GM12873 (cell line): ENCODE measurements around the gene FGF13.

Source experiments
- TF ChIP-seq, protein P1 (sequence below): IDR thresholded peaks from 2 replicates; pipeline ENCODE4 v1.5.1; 2012; ENCODE audit warnings: low read depth, mild to moderate bottlenecking, moderate library complexity, low read length, control low read depth; ENCODE audit not compliant: insufficient read depth; ENCODE audit errors: missing control alignments

Gene FGF13

DNA sequence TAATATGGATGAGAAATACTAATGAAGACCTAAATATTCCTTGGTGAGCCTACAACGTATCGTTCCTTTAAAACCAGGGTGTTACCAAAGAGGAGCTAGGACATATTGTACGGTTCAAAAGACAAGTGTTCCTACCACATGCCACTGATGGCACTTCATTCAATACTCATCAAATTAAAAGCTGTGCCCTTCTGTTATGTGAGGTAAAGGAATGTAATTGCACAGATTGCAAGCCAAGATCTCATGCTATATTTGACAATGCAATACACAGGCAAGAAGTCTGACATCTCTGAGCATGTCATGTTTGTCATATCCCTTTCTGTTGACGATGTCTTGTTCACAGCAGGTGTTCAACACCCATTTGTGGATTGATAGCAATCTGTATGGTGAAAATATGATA, 6.9 kb downstream of the FGF13 start:
- TF ChIP-seq, protein P1, sequence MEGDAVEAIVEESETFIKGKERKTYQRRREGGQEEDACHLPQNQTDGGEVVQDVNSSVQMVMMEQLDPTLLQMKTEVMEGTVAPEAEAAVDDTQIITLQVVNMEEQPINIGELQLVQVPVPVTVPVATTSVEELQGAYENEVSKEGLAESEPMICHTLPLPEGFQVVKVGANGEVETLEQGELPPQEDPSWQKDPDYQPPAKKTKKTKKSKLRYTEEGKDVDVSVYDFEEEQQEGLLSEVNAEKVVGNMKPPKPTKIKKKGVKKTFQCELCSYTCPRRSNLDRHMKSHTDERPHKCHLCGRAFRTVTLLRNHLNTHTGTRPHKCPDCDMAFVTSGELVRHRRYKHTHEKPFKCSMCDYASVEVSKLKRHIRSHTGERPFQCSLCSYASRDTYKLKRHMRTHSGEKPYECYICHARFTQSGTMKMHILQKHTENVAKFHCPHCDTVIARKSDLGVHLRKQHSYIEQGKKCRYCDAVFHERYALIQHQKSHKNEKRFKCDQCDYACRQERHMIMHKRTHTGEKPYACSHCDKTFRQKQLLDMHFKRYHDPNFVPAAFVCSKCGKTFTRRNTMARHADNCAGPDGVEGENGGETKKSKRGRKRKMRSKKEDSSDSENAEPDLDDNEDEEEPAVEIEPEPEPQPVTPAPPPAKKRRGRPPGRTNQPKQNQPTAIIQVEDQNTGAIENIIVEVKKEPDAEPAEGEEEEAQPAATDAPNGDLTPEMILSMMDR = no peak

DNA sequence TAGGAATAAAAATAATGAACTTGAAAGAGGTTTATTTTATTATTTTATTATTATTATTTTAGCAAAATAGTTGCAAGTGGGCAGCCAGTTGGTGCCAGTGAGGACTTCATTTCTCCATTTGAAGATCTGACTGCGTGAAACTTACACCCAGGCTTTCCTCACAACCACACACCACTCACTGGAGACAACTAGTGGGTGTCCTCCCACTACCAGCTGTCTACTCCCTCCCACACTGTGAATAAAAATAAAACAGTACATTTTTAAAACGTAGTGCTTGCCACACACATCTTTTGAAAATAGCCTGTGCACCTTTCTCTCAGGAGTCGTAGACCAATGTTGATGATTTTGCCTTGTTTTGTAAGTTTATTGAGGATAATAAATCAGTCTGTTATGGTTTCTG, 7.4 kb downstream of the FGF13 start:
- TF ChIP-seq, protein P1 = no peak

- TF ChIP-seq, protein P1 = no peak
Measured at GRCh38 chrX:138692591-138692990, 18.9 kb downstream of the FGF13 start.

DNA sequence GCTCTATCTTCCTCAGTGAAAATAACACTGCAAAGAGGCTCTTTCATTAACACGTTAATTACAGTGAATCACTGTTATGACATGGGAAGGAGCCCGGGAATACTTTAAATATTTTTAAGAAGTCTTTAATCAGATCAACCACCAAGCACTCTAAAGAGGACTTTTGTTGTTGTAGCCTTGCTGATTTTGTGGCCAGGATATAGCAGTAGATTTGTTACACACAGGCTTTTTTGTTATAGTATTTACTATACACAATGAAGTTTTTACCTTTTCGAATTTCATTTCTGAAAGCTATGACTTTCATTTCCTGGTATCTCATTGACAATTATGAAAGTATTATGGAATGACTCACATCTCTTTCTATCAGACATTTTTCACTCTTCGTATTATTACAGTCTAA, 20.3 kb downstream of the FGF13 start:
- TF ChIP-seq, protein P1 = no peak

- TF ChIP-seq, protein P1 = no peak
Measured at GRCh38 chrX:138690591-138690990, 20.9 kb downstream of the FGF13 start.

DNA sequence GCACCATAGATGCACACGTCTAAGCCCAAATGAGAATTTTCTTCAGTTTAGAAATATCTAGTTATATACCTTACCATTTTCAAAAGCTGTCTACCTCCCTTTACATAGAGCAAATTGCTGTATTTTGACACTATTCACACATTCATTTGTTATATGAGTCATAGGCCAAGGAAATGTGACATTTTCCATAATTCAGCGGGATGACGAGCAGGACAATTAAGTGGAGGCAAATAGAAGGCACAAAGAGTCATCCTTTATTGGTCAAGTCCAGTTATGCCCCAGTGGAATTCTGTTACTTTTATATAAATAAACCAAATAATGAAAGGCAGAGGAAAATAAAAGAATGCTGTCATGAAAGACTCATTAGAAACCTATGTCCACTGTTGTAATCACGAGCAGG, 27.9 kb downstream of the FGF13 start:
- TF ChIP-seq, protein P1 = no peak

DNA sequence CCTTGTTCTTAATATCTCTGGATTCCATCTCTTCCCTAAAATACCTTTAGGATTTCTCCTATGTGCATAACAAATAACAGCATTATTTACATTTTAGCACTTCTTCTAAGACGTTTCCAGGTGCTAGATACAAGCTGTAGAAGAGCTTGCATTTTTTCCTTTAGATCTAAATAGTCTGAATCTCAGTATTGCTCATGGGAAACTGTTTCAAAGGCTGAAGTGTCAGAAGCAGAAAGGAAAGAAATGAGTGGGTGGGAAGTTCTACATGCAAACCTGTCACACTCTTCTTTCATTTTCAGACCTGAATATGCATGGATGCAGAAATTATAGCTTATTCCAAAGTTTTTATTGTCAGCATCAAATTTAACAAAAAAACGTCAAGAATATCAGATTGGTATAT, 41.8 kb downstream of the FGF13 start:
- TF ChIP-seq, protein P1 = no peak
